MCF 10A (cell line): ENCODE measurements around the gene PIP4K2B. TPM values are rescaled to one million over a fixed set of nuclear protein-coding genes. Genes with fewer than 3 reads are reported as not detected.

Experiments
- BruUV-seq: library from RNA; stranded (reverse); fragments of 400-500 nt; replicated peaks from 2 replicates; lab custom pipeline; 2021; lab: Mats Ljungman, UMichigan
- CTCF ChIA-PET: fragments of 300-600 bp; sonication (Branson Sonifier 250); formaldehyde crosslinking; extraction: SDS; loops from one replicate; lab custom pipeline; 2021; ENCODE audit warnings: antibody characterized with exemption, inconsistent platforms; lab: Yijun Ruan, JAX
- POLR2A ChIA-PET: fragments of 300-600, 350-650 bp; sonication (Branson Sonifier 250); formaldehyde crosslinking; extraction: SDS; loops from one replicate; lab custom pipeline; 2020; ENCODE audit warnings: antibody characterized with exemption, inconsistent platforms; lab: Yijun Ruan, JAX
- DNase-seq: peaks from one replicate; pipeline ENCODE4 v3.0.0-alpha.2; 2018; ENCODE audit not compliant: unreplicated experiment
- H3K27ac Mint-ChIP-seq: one replicate; pipeline ENCODE4 v1.8.0; 2022; ENCODE audit warnings: mild to moderate bottlenecking, low read depth, mixed read lengths; ENCODE audit not compliant: unreplicated experiment
- H3K27me3 Mint-ChIP-seq: one replicate; pipeline ENCODE4 v1.8.0; 2022; ENCODE audit warnings: mixed read lengths; ENCODE audit not compliant: insufficient read depth, unreplicated experiment
- H3K36me3 Mint-ChIP-seq: one replicate; pipeline ENCODE4 v1.8.0; 2022; ENCODE audit warnings: mild to moderate bottlenecking, moderate library complexity, mixed read lengths; ENCODE audit not compliant: insufficient read depth, unreplicated experiment
- H3K4me1 Mint-ChIP-seq: one replicate; pipeline ENCODE4 v1.8.0; 2022; ENCODE audit warnings: mixed read lengths; ENCODE audit not compliant: insufficient read depth, unreplicated experiment
- H3K4me3 Mint-ChIP-seq: one replicate; pipeline ENCODE4 v1.8.0; 2022; ENCODE audit warnings: mild to moderate bottlenecking, moderate library complexity, mixed read lengths; ENCODE audit not compliant: unreplicated experiment
- H3K9me3 Mint-ChIP-seq: one replicate; pipeline ENCODE4 v1.8.0; 2022; ENCODE audit warnings: mixed read lengths; ENCODE audit not compliant: unreplicated experiment
- CTCF ChIP-seq: fragments of 200-600 bp; IDR thresholded peaks from one replicate; pipeline ENCODE4 v1.8.0; 2022; ENCODE audit warnings: antibody characterized with exemption, mild to moderate bottlenecking; ENCODE audit not compliant: unreplicated experiment
- intact Hi-C: fragments of 100-400 bp; cut with micrococcal nuclease; formaldehyde crosslinking; loops from 2 replicates; pipeline ENCODE4 v1.14.1; 2022
- total RNA-seq: library from RNA; stranded (reverse); gene quantifications from 2 replicates; pipeline ENCODE4 v1.2.3, GENCODE V29; 2022

Gene PIP4K2B
- total RNA-seq, 1 experiment from 2014 or later, result 27.4 TPM

GRCh38 chr17:38809828-38810227, 10.5 kb upstream of the PIP4K2B start:
- no peak for DNase-seq
- Mint-ChIP-seq H3K36me3 (peaks cover 95% of the 10 kb centered on the region), H3K4me3 (no peak overlapping the region), H3K27ac (no peak overlapping the region), H3K9me3 (no peaks in the 10 kb centered on the region), H3K27me3 (no peaks in the 10 kb centered on the region), H3K4me1 (no peaks in the 10 kb centered on the region)
- BruUV-seq, result no TSS peak
- ChIA-PET POLR2A (interaction anchor here (1.5 kb wide), 1 partner anchor 14 kb away, joined by 6 read pairs; no protein-coding TSS in a partner anchor), CTCF (no interaction called here)
- intact Hi-C loops, result no loop called here
- no peak for TF ChIP-seq CTCF

DNA sequence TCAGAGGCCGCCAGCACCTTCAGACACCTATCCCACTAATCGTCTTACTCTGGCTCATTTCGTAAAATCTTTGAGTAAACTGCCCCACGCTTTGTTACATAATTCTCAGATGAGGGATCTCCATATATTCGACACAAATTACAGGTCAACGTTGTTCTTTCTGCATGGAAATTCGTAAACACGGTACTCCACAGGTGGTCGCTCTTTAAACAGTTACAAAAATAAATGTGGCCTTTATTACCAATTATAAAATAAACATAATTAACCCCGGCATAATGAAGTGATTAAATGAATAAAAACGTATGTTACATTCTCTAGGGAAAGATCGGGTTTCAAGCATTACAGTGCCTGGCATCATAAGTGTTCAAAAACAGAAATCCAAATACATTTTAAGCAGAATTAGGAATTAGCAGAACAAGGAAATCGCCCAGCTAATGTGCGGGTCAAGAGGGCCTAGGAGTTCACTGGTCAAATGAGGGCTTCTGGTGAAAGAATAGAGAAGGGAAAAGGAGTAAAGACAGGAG, 943 bp upstream of the PIP4K2B start:
- H3K4me1 Mint-ChIP-seq, result peaks cover 36% of the 10 kb centered on the region
- peaks cover 61% of the 10 kb centered on the region for H3K36me3 Mint-ChIP-seq
- H3K27ac Mint-ChIP-seq, result peak overlapping the region; percentile 66
- intact Hi-C loops, result no loop called here
- H3K9me3 Mint-ChIP-seq, result no peaks in the 10 kb centered on the region
- no peak for TF ChIP-seq CTCF
- CTCF ChIA-PET, result interaction anchor here (0.6 kb wide), 2 partner anchors 123 to 439 kb away, joined by 3 read pairs; no protein-coding TSS in a partner anchor
- DNase-seq, result no peak
- H3K4me3 Mint-ChIP-seq, result peak overlapping the region; percentile 98
- TSS peak; percentile 81 for BruUV-seq
- H3K27me3 Mint-ChIP-seq, result no peaks in the 10 kb centered on the region
- POLR2A ChIA-PET, result interaction anchor here (0.6 to 2.5 kb wide), 7 partner anchors 24 to 99 kb away, joined by 3 to 12 read pairs (median 6); partner anchors contain the start of genes CWC25, LASP1, PSMB3 and RPL23

DNA sequence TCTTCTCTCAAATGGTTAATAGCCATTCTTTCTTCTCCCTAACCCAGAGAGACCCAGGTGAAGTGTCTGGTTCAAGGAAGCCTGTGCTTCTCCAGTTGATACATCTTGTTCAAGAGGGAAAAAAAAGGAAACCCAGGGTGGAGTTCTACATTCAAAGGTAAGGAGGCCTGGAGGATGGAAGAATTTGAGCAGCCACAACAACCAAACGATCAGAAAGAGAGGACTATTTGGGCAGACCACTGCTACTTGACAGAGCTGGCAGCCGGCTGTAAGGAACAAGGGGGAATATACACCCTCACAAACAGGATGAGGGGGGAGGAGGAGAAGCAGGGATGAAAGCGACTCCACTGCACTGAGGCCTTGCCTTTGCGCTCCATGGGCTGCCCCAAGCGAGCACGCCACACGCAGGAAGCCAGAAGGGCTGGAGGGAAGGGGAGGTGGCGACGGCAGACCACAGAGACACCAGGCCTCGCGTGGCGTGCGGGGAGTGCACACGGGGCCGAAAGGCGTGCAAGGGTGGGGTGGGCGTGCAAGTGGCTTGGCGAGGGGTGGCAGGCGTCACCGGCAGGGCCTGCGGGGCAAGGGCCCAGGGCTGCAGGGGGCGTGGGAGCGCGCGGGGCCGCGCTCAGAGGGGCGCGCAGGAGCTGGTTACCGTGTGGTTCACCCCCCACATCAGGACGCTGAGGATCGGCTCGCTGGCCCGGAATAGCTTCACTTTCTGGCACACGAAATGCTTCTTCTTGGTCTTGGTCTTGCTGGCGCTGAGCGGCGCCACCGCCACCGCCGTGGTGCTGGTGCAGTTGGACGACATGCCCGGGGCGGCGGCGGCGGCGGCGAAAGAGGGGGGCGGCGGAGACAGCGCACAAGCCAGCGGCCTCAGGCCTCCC, 499 bp downstream of the PIP4K2B start:
- peak; percentile 22 for DNase-seq
- intact Hi-C loops, result no loop called here
- TF ChIP-seq CTCF, result no peak
- peaks cover 36% of the 10 kb centered on the region for H3K4me1 Mint-ChIP-seq
- H3K4me3 Mint-ChIP-seq, result peak overlapping the region; percentile 98
- H3K27me3 Mint-ChIP-seq, result no peaks in the 10 kb centered on the region
- ChIA-PET POLR2A (interaction anchor here (0.6 to 3.5 kb wide), 9 partner anchors 12 to 345 kb away, joined by 3 to 34 read pairs (median 6); partner anchors contain the start of genes CWC25, LASP1, PSMB3 and RPL23), CTCF (interaction anchor here (0.7 to 0.8 kb wide), 3 partner anchors 18 to 49 kb away, joined by 3 to 5 read pairs (median 3); no protein-coding TSS in a partner anchor)
- no TSS peak for BruUV-seq
- no peaks in the 10 kb centered on the region for H3K9me3 Mint-ChIP-seq
- peak overlapping the region; percentile 57 for H3K27ac Mint-ChIP-seq
- peaks cover 66% of the 10 kb centered on the region for H3K36me3 Mint-ChIP-seq

GRCh38 chr17:38797828-38798227, 1.5 kb downstream of the PIP4K2B start:
- Mint-ChIP-seq H3K4me1 (peaks cover 36% of the 10 kb centered on the region), H3K27me3 (no peaks in the 10 kb centered on the region), H3K36me3 (peaks cover 55% of the 10 kb centered on the region), H3K4me3 (peak overlapping the region; percentile 98), H3K9me3 (no peaks in the 10 kb centered on the region), H3K27ac (peak overlapping the region; percentile 57)
- CTCF ChIA-PET, result interaction anchor here (0.6 to 0.8 kb wide), 2 partner anchors 8 to 44 kb away, joined by 3 read pairs; no protein-coding TSS in a partner anchor
- intact Hi-C loops, result no loop called here
- BruUV-seq, result no TSS peak
- DNase-seq, result no peak
- POLR2A ChIA-PET, result interaction anchor here (0.6 to 3.5 kb wide), 9 partner anchors 23 to 95 kb away, joined by 3 to 34 read pairs (median 6); partner anchors contain the start of genes PSMB3 and RPL23
- TF ChIP-seq CTCF, result no peak
